VCaP (cell line): ENCODE measurements around the gene POGLUT3.

Experiments
- H3K27ac ChIP-seq: fragments of 450-650 bp; 2 replicates; pipeline ENCODE4 v1.5.1; 2017
- TF ChIP-seq, protein P1 (sequence below): fragments of 450-650 bp; conservative IDR thresholded peaks from 2 replicates; pipeline ENCODE4 v1.5.1; 2017; ENCODE audit warnings: mild to moderate bottlenecking, moderate library complexity

The POGLUT3 gene

DNA sequence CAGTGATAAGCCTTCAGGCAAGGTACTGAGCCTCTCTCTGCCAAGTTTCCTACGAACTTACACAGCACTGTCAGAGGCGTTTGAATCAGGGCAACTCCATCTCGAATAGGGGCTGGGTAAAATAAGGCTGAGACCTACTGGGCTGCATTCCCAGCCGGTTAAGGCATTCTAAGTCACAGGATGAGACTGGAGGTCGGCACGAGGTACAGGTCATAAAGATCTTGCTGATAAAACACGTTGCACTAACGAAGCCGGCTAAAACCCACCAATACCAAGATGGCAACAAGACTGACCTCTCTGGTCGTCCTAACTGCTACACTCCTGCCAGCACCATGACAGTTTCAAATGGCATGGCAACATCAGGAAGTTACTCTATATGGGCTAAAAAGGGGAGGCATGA, 20.4 kb upstream of the POGLUT3 start:
- TF ChIP-seq, protein P1, sequence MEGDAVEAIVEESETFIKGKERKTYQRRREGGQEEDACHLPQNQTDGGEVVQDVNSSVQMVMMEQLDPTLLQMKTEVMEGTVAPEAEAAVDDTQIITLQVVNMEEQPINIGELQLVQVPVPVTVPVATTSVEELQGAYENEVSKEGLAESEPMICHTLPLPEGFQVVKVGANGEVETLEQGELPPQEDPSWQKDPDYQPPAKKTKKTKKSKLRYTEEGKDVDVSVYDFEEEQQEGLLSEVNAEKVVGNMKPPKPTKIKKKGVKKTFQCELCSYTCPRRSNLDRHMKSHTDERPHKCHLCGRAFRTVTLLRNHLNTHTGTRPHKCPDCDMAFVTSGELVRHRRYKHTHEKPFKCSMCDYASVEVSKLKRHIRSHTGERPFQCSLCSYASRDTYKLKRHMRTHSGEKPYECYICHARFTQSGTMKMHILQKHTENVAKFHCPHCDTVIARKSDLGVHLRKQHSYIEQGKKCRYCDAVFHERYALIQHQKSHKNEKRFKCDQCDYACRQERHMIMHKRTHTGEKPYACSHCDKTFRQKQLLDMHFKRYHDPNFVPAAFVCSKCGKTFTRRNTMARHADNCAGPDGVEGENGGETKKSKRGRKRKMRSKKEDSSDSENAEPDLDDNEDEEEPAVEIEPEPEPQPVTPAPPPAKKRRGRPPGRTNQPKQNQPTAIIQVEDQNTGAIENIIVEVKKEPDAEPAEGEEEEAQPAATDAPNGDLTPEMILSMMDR: no peak

DNA sequence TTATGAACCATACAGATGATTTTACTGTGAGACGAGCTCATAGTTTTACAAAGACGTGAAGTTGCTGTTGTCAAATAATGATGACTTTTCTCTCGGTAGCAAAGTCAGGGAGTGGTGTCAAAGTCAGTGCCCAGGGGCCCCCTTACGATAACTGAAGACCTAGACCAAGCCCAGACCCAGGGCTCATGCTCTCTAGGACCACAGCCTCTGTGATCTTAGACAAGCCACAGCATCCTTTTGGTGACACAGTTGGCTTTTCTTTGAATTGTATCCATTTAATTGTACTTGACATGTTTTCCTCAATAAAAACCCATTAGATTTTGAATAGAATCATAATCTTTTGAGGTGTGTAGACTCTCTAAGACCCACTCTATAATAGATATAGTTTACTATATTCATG, 17.9 kb upstream of the POGLUT3 start:
- H3K27ac ChIP-seq: no peak overlapping the region
- TF ChIP-seq, protein P1: no peak

More for the DNA sequence above, 20.4 kb upstream of the POGLUT3 start:
- H3K27ac ChIP-seq: peak overlapping the region; percentile 38

GRCh38 chr11:108512708-108513107, 14.5 kb upstream of the POGLUT3 start:
- TF ChIP-seq, protein P1: no peak
- H3K27ac ChIP-seq: no peak overlapping the region

DNA sequence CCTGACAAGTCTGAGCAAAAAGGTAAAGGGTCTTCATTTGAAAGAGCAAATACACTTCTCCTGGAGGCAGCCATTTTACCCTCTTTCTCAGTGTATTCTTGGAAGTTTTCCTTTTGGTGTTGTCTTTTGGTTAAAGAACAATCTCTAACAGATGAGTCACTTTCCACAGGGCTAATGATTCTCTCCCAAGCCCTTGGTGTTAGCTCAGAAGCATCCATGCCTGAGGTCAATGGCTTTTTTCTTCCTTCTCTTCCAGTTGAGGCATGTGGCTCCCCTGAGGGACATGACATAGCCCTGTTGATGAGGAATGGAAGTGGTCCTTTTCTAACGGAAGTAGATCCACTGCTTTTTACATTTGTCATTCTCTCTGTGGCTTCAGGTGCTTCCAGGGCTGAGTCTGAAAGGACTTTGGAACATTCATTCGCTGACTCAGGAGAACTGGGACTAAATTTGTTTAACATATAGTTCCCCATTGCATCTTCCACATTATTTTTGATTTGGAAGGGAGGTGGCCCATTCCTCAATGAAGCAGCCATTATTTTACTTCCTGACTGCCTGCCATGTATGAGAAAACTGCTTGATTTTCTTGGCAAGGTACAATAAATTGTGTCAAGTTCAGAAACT, 13.8 kb upstream of the POGLUT3 start:
- no peak overlapping the region for H3K27ac ChIP-seq
- TF ChIP-seq, protein P1: no peak

DNA sequence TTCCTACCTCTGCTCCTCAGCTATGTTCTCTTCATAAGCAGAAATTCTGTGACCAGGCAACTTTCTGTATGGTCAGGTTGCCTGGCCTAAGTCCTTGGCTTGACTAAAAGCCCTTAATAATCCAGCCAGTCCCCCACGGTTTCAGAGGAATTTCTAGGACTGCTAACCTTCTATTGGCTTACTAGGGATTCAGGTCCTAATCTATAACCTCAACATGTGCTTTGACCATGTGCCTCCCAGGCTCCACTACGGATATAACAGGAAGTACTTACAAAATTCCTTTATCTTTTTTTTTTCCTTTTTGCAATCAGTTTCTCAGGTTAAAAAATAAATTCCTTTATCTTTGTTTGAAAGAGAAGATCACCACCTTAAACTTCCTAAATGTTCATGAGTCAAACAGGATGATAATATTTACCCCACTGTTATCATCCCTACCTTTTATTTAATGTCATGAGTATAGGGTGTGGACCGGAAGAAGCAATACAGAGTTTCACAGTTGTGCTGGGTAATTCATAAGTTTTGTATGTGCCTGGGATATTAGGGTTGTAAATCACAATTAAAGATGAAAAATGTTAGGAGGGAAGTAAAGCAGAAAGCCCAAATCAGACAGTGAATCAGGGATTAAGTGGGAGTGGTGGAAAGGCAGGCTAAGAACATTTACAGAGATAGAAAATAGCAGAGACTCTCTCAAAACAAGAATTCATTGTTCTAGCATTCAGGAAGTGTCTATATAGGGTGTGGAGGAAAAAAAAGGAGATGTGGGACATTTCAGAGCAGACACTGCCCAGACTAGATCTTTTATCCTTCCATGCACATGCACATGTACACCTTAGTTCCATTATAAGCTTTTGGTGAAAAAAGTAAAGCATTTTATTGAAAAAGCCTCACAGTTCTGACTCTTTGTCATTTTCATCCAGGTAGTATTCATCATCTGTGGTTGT, 10.7 kb upstream of the POGLUT3 start:
- TF ChIP-seq, protein P1: no peak

GRCh38 chr11:108501396-108501795, 3.2 kb upstream of the POGLUT3 start:
- TF ChIP-seq, protein P1: no peak
- no peak overlapping the region for H3K27ac ChIP-seq

More for the DNA sequence above, 10.7 kb upstream of the POGLUT3 start:
- H3K27ac ChIP-seq: no peak overlapping the region

GRCh38 chr11:108500721-108501120, 2.5 kb upstream of the POGLUT3 start:
- TF ChIP-seq, protein P1: no peak
- no peak overlapping the region for H3K27ac ChIP-seq
